Raji (cell line): ENCODE data around the gene LENG8.
A peak's percentile ranks its signal among the peaks of the same experiment; 100 is the strongest.

Source experiments
- POLR2A ChIP-seq: IDR thresholded peaks from 2 replicates; pipeline ENCODE4 v1.6.1; 2011; ENCODE audit warnings: low read depth, low read length, control low read depth; ENCODE audit not compliant: insufficient read depth

Gene LENG8

GRCh38 chr19:54431255-54431838, 17.7 kb upstream of the LENG8 start:
- no peak for TF ChIP-seq POLR2A

- TF ChIP-seq POLR2A = no peak
Observed at GRCh38 chr19:54432144-54432738, 16.8 kb upstream of the LENG8 start.

- peak; percentile 24; the same call in 1 of the 2 replicates for TF ChIP-seq POLR2A
Observed at GRCh38 chr19:54433697-54434096, 15.3 kb upstream of the LENG8 start.

- 0 out of 2 replicates have a peak, but pooled peaks have one; percentile 3 for TF ChIP-seq POLR2A
Observed at GRCh38 chr19:54434112-54434872, 14.7 kb upstream of the LENG8 start.

GRCh38 chr19:54434873-54435214, 14.2 kb upstream of the LENG8 start:
- no peak for TF ChIP-seq POLR2A

GRCh38 chr19:54435551-54436016, 13.4 kb upstream of the LENG8 start:
- no peak for TF ChIP-seq POLR2A

GRCh38 chr19:54436031-54436523, 12.9 kb upstream of the LENG8 start:
- TF ChIP-seq POLR2A = 0 out of 2 replicates have a peak, but pooled peaks have one; percentile 21

- TF ChIP-seq POLR2A = no peak
Observed at GRCh38 chr19:54436628-54437252, 12.3 kb upstream of the LENG8 start.

GRCh38 chr19:54439174-54439851, 9.7 kb upstream of the LENG8 start:
- no peak for TF ChIP-seq POLR2A

- TF ChIP-seq POLR2A = no peak
Observed at GRCh38 chr19:54440641-54441040, 8.4 kb upstream of the LENG8 start.

- no peak for TF ChIP-seq POLR2A
Observed at GRCh38 chr19:54444737-54445136, 4.3 kb upstream of the LENG8 start.

GRCh38 chr19:54448040-54448773, 792 bp upstream of the LENG8 start:
- 0 out of 2 replicates have a peak, but pooled peaks have one; percentile 24 for TF ChIP-seq POLR2A

- no peak for TF ChIP-seq POLR2A
Observed at GRCh38 chr19:54449701-54450069, 686 bp downstream of the LENG8 start.

GRCh38 chr19:54451331-54451871, 2.4 kb downstream of the LENG8 start:
- no peak for TF ChIP-seq POLR2A
